DOHH2 (cell line): Measurements from ENCODE around the gene CTDSPL2.

Experiments
- H3F3A ChIP-seq: fragments of 200-600 bp; sonication (generic), shearing (Covaris generic); 2 replicates; pipeline ENCODE4 v1.6.0; 2016; ENCODE audit warnings: antibody characterized with exemption, mild to moderate bottlenecking; ENCODE audit not compliant: control insufficient read depth, insufficient read depth
- H3K27ac ChIP-seq: fragments of 200-600 bp; sonication (generic); 2 replicates; pipeline ENCODE4 v1.5.1; 2014; ENCODE audit warnings: low read depth, mild to moderate bottlenecking, low read length, moderate library complexity
- H3K27me3 ChIP-seq: fragments of 200-600 bp; sonication (generic); 2 replicates; pipeline ENCODE4 v1.6.1; 2014; ENCODE audit warnings: mild to moderate bottlenecking, low read length, mixed read lengths; ENCODE audit not compliant: control insufficient read depth
- H3K36me3 ChIP-seq: fragments of 200-600 bp; sonication (generic); 2 replicates; pipeline ENCODE4 v1.6.1; 2014; ENCODE audit warnings: mild to moderate bottlenecking, low read length, moderate library complexity, mixed read lengths; ENCODE audit not compliant: control insufficient read depth
- H3K4me1 ChIP-seq: fragments of 200-600 bp; sonication (generic); 2 replicates; pipeline ENCODE4 v1.6.1; 2014; ENCODE audit warnings: mild to moderate bottlenecking, low read length, mixed read lengths; ENCODE audit not compliant: control insufficient read depth
- H3K4me2 ChIP-seq: fragments of 200-600 bp; sonication (generic); 2 replicates; pipeline ENCODE4 v1.6.0; 2014; ENCODE audit warnings: mild to moderate bottlenecking, low read length, moderate library complexity
- H3K4me3 ChIP-seq: fragments of 200-600 bp; sonication (generic); 2 replicates; pipeline ENCODE4 v1.5.1; 2014; ENCODE audit warnings: mild to moderate bottlenecking, low read length, mixed read lengths
- H3K79me2 ChIP-seq: fragments of 200-600 bp; sonication (generic); 2 replicates; pipeline ENCODE4 v1.6.1; 2014; ENCODE audit warnings: mild to moderate bottlenecking, low read length, mixed read lengths; ENCODE audit not compliant: control insufficient read depth
- H3K9me2 ChIP-seq: fragments of 200-600 bp; sonication (generic); replicated peaks from 2 replicates; pipeline ENCODE4 v1.6.1; 2014; ENCODE audit warnings: mild to moderate bottlenecking, low read length, mixed read lengths; ENCODE audit not compliant: control insufficient read depth
- H3K9me3 ChIP-seq: fragments of 200-600 bp; sonication (generic); 2 replicates; pipeline ENCODE4 v1.6.1; 2014; ENCODE audit warnings: antibody characterized with exemption, low read length, mixed read lengths; ENCODE audit not compliant: control insufficient read depth, insufficient read depth
- H4K20me1 ChIP-seq: fragments of 200-600 bp; sonication (generic); 2 replicates; pipeline ENCODE4 v1.6.0; 2014; ENCODE audit warnings: low read depth, mild to moderate bottlenecking, antibody characterized with exemption, low read length, moderate library complexity; ENCODE audit not compliant: control insufficient read depth, insufficient read depth
- CTCF ChIP-seq: fragments of 200-600 bp; sonication (generic); IDR thresholded peaks from one replicate; pipeline ENCODE4 v1.5.1; 2014; ENCODE audit warnings: antibody characterized with exemption, mild to moderate bottlenecking, low read depth, low read length; ENCODE audit not compliant: poor library complexity, severe bottlenecking
- EZH2phosphoT487 ChIP-seq: fragments of 200-600 bp; sonication (generic); IDR thresholded peaks from 2 replicates; pipeline ENCODE4 v1.6.1; 2017; ENCODE audit warnings: borderline replicate concordance, mild to moderate bottlenecking, antibody characterized with exemption, low read length, moderate library complexity, mixed read lengths

The CTDSPL2 gene

DNA sequence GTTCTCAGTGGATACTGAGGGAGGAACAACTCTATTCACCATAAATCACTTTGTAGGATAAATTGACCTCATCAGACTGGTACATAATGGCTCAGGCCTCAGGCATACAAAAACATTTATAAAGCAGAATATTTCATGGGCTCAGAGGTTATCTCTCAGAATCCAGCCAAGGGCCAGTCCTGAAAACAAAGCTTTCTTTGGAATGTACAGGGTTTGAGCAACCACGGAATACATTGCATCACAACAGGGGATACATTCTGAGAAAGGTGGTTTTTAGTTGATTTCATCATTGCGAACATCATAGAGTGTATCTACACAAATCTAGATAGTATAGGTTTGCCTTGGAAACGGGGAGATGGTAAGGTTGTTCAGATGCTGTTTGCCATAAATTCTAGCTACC, 33.4 kb upstream of the CTDSPL2 start:
- H3K4me2 ChIP-seq = no peak overlapping the region
- no peak for TF ChIP-seq CTCF
- no peak for TF ChIP-seq EZH2phosphoT487
- H3K9me2 ChIP-seq = no peaks in the 10 kb centered on the region
- no peak overlapping the region for H3K4me3 ChIP-seq
- no peaks in the 10 kb centered on the region for H3K36me3 ChIP-seq
- no peaks in the 10 kb centered on the region for H3K4me1 ChIP-seq
- no peaks in the 10 kb centered on the region for H3K9me3 ChIP-seq
- H4K20me1 ChIP-seq = no peaks in the 10 kb centered on the region
- H3K27me3 ChIP-seq = no peaks in the 10 kb centered on the region
- H3F3A ChIP-seq = 0 out of 2 replicates have a peak, but pooled peaks cover 2% of the 10 kb centered on the region
- H3K79me2 ChIP-seq = no peaks in the 10 kb centered on the region
- no peak overlapping the region for H3K27ac ChIP-seq

DNA sequence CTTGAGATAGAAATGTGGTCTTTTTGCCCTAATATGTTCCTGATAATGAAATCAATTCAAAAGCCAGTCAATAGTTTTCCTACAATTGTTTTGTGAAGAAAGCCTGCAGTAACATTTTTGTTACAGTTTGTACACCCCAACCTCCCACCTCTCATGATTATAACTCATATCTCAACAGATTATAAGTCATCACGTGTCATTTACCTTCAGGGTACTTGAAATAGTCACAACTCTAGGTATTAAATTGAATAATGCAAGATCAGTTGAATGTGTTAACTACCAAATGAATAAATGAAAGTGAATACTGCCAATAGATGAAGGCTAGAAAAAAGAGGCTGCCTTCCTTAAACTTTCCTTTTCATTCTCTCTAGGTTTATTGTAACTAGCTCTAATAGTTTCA, 32.9 kb upstream of the CTDSPL2 start:
- Histone ChIP-seq H3K4me3 (no peak overlapping the region), H4K20me1 (no peaks in the 10 kb centered on the region), H3K79me2 (no peaks in the 10 kb centered on the region), H3K9me3 (no peaks in the 10 kb centered on the region), H3K27ac (no peak overlapping the region), H3F3A (0 out of 2 replicates have a peak, but pooled peaks cover 2% of the 10 kb centered on the region), H3K9me2 (no peaks in the 10 kb centered on the region), H3K36me3 (no peaks in the 10 kb centered on the region), H3K27me3 (no peaks in the 10 kb centered on the region), H3K4me1 (no peaks in the 10 kb centered on the region), H3K4me2 (no peak overlapping the region)
- no peak for TF ChIP-seq CTCF
- TF ChIP-seq EZH2phosphoT487 = no peak

DNA sequence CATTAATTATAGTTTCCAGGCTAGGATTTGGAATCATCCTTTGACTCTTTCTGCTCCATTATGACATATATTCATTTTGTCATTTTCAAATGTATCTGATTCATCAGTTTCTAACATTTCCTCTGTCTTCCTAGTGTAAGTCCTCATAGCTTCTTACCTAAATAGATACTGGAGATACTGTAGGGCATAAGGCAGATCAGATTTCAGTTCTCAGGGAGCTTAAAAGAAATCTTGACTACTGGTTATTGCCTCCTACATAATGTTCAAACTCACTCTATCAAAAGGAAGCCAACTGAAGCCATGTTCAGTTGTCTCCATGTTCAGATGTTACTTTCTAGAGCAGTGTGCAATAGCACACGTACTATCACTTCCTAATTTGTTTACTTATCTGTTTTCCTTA, 29.6 kb upstream of the CTDSPL2 start:
- Histone ChIP-seq H3K27ac (no peak overlapping the region), H4K20me1 (no peaks in the 10 kb centered on the region)

More for the DNA sequence above, 29.6 kb upstream of the CTDSPL2 start:
- no peak overlapping the region for H3K4me2 ChIP-seq
- no peak for TF ChIP-seq CTCF
- no peak for TF ChIP-seq EZH2phosphoT487
- no peaks in the 10 kb centered on the region for H3K9me3 ChIP-seq
- no peaks in the 10 kb centered on the region for H3K79me2 ChIP-seq
- no peaks in the 10 kb centered on the region for H3F3A ChIP-seq
- H3K4me1 ChIP-seq = no peaks in the 10 kb centered on the region
- H3K27me3 ChIP-seq = no peaks in the 10 kb centered on the region
- no peak overlapping the region for H3K4me3 ChIP-seq
- no peaks in the 10 kb centered on the region for H3K9me2 ChIP-seq
- no peaks in the 10 kb centered on the region for H3K36me3 ChIP-seq
